Measurements from ENCODE around the gene KLB. TPM values are rescaled to one million over a fixed set of nuclear protein-coding genes. Genes with fewer than 3 reads are reported as not detected.

The KLB gene
- total RNA-seq, 1 donor from 2014 or later, result 0.20 TPM

DNA sequence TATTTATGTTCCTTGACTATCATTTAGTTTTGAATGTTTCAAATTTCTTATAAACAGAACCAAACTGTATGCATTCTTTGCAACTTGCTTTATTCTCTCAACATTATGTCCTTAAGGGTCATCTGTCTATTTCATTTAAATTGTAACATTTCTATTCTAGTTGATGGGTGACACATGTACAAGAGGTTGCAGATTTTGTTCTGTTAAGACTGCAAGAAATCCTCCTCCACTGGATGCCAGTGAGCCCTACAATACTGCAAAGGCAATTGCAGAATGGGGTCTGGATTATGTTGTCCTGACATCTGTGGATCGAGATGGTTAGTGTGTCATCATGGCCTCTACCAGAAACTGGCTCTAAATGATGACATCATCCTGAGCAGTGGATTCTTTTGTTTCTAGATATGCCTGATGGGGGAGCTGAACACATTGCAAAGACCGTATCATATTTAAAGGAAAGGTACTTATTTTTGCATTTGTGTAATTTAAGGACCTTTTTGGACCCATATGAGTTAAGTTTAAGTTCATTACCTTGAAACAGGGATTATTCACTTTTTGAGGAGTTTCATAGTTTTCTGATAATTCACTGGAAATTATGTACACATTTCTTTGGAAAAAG is 58.3 kb downstream of the KLB start:
- peak; percentile 76 to 87 for DNase-seq (ENCODE audit: low read depth in 2 of 2)

DNA sequence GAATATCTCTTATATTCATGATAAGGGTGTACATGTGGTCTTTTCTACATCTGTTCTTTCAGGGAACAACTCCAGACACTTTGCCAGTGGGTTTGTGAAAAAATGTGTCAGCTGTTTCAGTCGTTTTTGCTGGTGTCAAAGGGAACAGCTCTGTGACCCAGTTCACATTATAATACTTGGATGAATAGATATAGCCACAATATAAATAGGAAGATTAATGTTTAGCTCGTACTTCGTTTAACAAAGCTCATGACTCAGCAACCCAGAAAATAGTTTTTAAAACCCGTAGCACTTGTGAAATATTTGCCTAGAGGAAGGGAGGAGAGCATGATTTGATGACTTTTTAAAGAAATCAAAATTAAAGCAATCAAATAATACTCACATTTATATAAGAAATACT is 60.0 kb downstream of the KLB start:
- no peak for DNase-seq (ENCODE audit: low read depth in 2 of 2)

GRCh38 chr4:39467464-39467863 is 60.7 kb downstream of the KLB start:
- DNase-seq (ENCODE audit: low read depth in 2 of 2), result no peak

- peak; percentile 89 to 90 for DNase-seq (ENCODE audit: low read depth in 2 of 2)
These were observed 62.8 kb downstream of the KLB start for GRCh38 chr4:39469429-39470077.

GRCh38 chr4:39470402-39470801 is 63.7 kb downstream of the KLB start:
- DNase-seq (ENCODE audit: low read depth in 2 of 2), result no peak

DNA sequence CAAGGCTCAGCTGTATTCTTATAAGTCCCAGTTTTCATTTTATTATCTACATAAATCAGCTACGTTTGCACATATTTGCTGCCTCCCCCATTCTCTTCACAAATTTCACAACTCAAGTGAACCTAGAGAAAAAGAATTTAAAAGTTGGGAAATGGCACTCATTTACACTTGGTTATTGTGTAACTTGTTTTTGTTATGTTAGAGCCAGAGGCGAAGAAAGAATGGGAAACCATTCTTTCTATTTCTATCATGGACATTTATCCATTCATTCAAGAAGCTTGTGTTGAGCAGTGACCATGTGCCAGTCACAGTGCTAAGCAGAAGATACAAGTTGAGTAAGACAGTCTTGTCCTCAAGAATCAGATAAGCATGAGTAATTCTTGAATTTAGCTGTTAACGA is 65.7 kb downstream of the KLB start:
- DNase-seq (ENCODE audit: low read depth in 2 of 2), result no peak

GRCh38 chr4:39476187-39476895 is 69.6 kb downstream of the KLB start:
- DNase-seq (ENCODE audit: low read depth in 2 of 2), result peak in 1 of 2 donors; percentile 16

- DNase-seq (ENCODE audit: low read depth in 2 of 2), result no peak
These were observed 73.5 kb downstream of the KLB start for GRCh38 chr4:39480251-39480650.

GRCh38 chr4:39480902-39481695 is 74.4 kb downstream of the KLB start:
- no peak for DNase-seq (ENCODE audit: low read depth in 2 of 2)

DNA sequence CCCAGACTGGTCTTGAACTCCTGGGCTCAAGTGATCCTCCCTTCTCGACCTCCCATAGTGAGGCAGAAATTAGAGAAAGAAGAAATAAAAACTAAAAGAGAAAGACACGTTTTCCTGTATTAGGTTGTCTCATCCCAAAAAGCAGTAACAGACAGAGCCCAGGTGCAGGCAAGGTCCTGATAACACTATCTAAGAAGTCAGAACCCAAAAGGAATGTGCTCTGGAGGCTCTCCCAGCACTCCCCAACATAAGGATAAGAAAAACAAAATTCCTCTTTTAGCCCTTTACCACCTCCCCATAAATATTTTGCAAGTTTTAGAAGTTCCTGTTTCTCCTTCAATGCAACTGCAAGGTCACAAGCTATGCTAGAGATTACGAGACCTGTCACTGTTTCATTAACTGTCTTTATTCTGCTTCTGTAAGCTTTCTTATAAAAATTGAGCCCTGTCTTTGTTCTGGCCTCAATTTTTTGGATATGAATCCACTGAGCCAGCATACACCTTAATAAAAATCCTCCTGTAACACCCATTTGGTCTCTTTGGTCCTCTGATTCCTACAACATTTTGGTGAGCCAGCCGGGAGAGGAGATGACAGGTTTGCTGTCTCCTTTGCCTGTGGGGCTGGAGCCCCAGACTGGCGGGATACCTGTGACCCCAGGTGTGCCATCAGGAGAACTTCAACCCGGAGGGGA is 78.0 kb downstream of the KLB start:
- no peak for DNase-seq (ENCODE audit: low read depth in 2 of 2)

DNA sequence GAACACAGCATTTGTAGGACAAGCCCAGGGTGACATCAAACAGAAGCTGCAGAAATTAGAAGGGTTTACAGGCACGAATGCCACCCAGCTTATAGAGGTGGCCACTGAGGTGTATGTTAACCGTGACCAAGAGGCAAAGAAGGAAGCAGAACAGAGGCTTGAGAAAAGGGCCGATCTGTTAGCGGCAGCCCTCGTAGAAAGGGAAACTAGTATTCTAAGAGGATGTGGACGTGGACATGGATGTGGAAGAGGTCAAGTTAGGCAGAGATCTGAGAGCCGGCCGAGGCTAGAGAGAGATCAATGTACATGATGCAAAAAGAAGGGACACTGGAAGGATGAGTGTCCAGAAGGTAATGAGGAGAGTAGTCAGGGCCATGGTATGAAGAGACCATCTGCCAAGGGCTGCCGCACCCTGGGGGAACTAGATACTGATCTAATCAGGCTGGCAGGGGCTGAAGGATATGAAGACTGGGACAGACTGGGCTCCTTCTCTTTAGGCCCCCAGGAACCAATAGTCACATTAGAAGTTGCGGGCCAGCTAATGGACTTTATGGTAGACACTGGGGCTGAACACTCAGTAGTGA is 79.6 kb downstream of the KLB start:
- no peak for DNase-seq (ENCODE audit: low read depth in 2 of 2)

- no peak for DNase-seq (ENCODE audit: low read depth in 2 of 2)
These were observed 83.6 kb downstream of the KLB start for GRCh38 chr4:39490322-39490721.

DNA sequence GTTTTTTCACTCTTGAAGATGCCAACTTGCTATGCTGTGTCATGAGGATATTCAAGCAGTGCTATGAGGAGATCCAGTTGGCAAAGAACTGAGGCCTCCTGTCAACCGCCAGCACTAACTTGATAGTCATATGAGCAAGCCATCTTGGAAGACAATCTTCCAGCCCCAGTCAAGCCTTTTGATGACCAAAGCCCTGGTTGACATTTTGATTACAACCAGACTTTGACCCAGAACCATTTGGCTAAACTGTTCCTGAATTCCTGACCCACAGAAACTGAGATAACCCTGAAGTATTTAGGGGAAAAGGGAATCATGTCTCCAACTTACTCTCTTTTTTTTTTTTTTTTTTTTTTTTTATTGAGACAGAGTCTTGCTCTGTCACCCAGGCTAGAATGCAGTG is 87.6 kb downstream of the KLB start:
- no peak for DNase-seq (ENCODE audit: low read depth in 2 of 2)

GRCh38 chr4:39495446-39496213 is 88.9 kb downstream of the KLB start:
- no peak for DNase-seq (ENCODE audit: low read depth in 2 of 2)

GRCh38 chr4:39497909-39498726 is 91.4 kb downstream of the KLB start:
- no peak for DNase-seq (ENCODE audit: low read depth in 2 of 2)

- DNase-seq (ENCODE audit: low read depth in 2 of 2), result no peak
These were observed 91.9 kb downstream of the KLB start for GRCh38 chr4:39498727-39499020.

Measured in lung microvascular endothelial cell (primary cell).